ENCODE measurements around the gene CLASRP.
A peak's percentile ranks its signal among the peaks of the same experiment; 100 is the strongest.
"Not testable (repeated sequence)": the region's sequence is repeated elsewhere in the genome, so short reads cannot be mapped to it uniquely, and the experiment has no call there.

CLASRP gene

GRCh38 chr19:45104658-45105349, 66.0 kb downstream of the CLASRP start:
- DNase-seq, result no peak

DNA sequence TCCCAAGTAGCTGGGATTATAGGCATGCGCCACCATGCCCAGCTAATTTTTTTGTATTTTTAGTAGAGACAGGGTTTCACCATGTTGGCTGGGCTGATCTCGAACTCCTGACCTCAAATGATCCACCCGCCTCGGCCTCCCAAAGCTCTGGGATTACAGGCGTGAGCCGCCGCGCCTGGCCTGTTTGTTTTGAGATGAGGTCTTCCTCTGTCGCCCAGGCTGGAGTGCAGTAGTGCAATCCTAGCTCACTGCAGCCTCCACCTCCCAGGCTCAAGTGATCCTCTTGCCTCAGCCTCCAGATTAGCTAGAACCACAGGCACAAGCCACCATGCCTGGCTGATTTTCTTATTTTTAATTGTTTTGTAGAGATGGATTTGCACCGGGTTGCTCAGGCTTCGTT, 67.5 kb downstream of the CLASRP start:
- not testable (repeated sequence) for DNase-seq

DNA sequence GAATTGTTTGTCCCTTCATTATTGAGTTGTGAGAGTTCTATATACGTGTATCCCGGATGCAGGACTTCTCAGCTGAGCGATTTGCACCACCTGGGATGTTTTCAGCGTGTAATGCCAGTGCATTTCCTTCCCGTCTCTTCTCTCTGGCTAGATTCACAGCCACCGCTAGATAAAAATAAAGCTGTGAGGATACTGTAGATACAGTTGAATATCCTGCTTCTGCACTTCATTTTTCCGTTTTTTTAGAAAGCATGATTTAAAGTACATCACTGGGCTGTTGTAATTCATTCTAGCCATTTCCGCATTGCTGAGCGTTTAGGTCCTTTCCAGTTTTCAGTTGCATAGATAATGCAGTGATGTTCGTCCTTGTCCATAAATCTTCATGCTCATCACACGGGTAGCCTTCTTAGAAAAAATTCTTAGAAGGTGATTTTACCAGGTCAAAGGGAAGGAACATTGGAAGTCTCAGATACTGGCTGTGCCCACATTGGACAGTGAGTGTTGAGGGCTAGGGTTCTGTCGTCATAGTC, 68.8 kb downstream of the CLASRP start:
- DNase-seq, result no peak

GRCh38 chr19:45110851-45111266, 72.0 kb downstream of the CLASRP start:
- peak; percentile 21 to 66 for DNase-seq

DNA sequence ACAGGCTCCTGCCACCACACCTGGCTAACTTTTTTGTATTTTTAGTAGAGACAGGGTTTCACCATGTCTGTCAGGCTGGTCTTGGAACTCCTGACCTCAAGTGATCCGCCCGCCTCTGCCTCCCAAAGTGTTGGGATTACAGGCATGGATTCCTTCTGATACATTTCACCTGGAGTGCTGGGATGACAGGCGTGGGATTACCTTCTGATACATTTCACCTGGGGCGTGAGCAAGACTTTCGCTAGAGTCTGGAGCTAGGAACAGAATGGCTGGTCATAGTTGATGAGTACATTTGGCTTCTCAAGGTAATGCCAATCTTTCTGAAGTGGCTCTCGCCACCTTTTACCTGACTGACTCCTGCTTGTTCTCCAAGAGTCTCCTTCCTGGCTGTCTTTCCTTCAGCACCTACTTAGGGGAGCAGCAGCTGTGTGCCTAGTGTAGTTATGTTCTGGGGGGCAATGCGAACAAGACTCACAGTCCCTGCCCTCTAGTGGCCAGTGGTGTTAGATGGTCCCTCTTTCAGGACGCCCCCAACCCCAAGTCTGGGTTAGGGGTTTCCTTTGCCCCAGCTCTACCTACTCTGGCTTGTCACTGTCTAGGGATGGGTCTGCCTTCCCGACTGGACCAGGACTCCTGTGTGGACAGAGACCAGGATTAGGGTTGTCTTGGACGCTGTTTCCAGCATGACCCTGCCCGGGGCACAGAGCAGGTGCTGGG, 73.4 kb downstream of the CLASRP start:
- no peak for DNase-seq

DNA sequence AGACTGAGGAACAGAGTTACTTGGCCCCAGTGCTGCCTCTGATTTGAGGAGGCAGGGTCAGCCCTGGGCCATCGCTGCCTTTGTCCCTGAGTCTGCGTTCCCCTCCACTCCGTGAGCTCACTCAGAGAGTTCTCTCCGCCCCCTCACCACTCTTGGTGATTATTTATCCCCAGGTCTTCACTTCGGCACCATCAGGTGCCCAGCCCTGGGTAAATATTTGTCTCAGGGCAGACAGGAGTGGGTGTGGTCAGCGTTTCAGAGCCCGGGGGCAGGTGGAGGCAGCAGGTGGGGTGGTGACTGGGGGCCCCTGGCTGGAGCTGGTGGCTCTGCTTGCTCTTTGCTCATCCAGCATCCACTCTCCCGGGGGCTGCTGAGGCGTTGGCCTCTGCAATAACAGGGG, 74.8 kb downstream of the CLASRP start:
- no peak for DNase-seq

DNA sequence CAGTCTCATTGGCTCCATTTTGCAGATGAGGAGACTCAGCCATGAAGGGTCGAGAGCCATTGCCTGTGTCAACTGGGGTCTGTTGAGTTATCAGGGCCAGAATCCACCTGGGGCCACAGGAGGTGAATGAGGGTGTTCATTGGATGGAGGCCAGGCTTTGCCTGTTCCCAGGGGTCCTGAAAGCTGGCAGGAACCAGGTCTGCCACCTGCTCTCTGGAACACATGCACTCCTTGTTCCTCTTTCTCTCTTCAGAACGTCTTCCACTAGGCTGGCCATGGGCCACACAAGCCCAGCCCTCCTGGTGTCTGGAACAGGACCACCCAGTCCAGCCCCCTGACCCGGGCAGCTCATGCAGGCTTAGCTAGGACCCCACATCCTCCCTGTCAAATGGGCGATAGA, 75.3 kb downstream of the CLASRP start:
- no peak for DNase-seq

DNA sequence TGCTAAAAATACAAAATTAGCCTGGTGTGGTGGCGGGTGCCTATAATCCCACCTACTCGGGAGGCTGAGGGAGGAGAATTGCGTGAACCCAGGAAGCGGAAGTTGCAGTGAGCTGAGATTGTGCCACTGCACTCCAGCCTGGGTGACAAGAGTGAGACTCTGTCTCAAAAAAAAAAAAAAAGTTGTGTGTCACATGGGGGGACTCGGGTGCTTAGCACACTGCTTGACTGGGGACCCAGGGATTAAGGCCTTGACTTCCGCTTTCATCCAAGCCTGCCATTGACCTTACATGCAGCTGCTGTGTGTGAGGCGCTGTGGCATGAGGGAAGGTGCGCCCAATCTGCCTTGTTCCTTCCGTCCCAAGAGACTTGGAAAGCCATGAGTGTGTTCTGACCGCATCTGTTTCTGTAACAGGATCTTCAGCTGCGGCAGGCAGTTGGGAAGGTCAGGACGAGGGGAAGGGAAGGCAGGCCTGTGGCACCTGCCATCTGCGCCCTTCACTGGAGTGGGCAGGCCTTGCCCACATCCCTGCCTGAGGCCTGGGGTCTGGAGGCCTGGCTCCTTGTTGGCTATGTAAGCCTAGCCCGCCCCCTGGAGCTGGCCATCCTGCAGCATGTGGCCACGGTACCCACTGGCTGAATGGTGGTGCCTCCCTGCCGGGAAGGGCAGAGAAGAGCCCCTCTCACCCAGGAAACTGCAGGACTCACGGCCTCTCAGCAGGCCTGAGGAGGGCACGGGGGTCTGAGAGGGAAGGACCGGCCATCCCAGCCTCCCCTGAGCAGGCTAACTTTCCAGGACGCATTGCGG, 77.2 kb downstream of the CLASRP start:
- DNase-seq, result peak; percentile 45 to 79

DNA sequence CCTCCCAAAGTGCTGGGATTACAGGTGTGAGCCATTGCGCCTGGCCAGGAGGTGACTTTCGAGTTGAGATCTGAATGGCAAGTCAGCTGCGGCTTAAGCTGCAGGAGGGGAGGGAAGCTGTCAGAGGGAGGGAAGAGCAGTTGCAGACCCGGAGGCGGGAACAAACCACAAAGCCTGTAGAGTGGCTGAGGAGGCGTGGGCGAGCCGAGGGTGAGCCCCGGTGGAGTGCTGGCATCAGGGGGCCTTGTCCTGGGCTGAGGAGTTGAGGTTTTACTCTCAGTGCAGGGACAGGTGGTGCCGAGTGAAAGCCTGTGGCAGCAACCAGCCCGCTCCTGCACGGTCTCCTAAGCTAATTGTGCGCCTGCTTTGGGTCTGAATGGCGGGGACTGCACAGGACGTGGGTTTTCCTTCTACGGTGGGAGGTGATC, 78.3 kb downstream of the CLASRP start:
- DNase-seq, result peak; percentile 56 to 67

DNA sequence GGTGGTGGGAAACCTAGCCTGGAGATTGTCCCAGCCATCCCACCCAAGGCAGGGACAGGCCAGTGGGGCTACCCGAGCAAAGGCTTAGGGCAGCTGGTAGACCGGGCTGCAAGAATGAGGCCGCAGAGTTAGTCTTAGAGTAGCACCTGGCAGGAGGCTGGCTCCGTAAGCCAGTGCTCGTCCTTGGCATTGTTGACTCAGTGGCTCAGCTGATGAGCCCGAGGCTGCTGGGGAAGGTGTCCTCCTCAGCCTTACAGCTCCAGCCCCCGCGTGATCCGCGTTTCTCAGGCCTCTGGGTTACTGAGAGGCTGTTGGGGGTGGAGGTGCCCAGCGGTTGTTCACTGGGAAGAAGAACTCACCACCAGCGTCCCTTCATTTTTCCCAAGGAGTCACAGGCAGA, 78.8 kb downstream of the CLASRP start:
- DNase-seq, result no peak

- DNase-seq, result peak in 1 of 2 donors; percentile 39
These were observed 79.3 kb downstream of the CLASRP start for GRCh38 chr19:45118106-45118505.

- DNase-seq, result not testable (repeated sequence)
These were observed 79.9 kb downstream of the CLASRP start for GRCh38 chr19:45118591-45119355.

DNA sequence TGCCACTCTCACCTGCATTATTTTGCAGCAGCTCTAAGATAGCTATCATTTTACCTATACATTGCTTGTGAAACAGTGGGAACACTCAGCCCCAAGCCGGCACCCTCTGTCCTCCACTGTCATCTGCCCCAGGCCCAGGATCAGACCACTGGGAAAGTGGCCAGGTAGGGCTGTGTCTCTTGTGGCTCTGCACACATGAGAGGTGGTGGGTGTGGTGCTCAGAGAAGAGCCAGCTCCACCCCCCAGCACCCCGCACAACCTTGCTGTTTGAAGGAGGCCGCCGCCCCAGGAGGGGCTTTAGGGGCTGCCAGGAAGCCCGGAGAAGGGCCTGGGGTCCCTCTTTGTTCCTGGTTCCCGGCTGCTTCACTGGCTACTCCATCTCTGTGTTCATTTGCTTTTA, 80.7 kb downstream of the CLASRP start:
- DNase-seq, result no peak

Data from inflammatory macrophage treated with lipopolysaccharide for 1 hour (primary cell).